ENCODE results near the gene HADHA.

HADHA gene

GRCh38 chr2:26245810-26246209, 1.4 kb upstream of the HADHA start:
- Histone ChIP-seq H3K27ac (ENCODE audit: low read length) (no peak overlapping the region), H3K27me3 (ENCODE audit: control insufficient read depth, insufficient read depth, low read length) (no peaks in the 10 kb centered on the region), H3K4me1 (ENCODE audit: control insufficient read depth, insufficient read depth, low read length) (no peaks in the 10 kb centered on the region), H3K4me3 (ENCODE audit: low read length) (peak overlapping the region; percentile 57; the same call in 1 of the 2 replicates), H3K36me3 (ENCODE audit: control insufficient read depth, insufficient read depth, low read length) (no peaks in the 10 kb centered on the region), H3K9me3 (ENCODE audit: control insufficient read depth, insufficient read depth, low read length) (no peaks in the 10 kb centered on the region)
- no peak for DNase-seq (ENCODE audit: low read depth, low spot score)
- no CpG with 5 or more reads among the region's 3 CpGs for WGBS (ENCODE audit: insufficient coverage, insufficient read length)

DNA sequence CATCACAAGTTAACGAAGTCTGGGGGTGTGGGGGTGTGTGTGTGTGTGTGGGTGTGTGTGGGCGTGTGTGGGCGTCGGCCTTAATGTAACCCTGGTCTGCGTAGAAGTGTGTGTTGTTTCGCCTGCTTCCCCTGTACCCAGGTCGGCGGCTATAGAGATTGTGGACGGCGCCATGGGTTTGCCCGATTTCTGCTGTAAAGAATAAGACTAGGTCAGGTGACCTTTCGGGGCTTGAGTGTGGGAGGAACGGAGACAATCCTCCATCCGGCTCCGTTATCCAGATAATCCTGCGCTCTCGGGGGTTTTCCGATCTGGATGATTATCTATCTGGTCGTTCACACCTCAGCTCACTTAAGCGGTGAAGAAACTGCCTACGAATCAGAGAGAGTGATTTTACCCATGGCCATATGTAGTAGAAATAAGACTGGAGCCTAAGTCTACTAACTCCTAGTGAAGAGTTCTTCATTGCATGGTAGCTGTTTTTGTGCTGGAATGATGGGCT, 850 bp upstream of the HADHA start:
- Histone ChIP-seq H3K36me3 (ENCODE audit: control insufficient read depth, insufficient read depth, low read length) (no peaks in the 10 kb centered on the region), H3K9me3 (ENCODE audit: control insufficient read depth, insufficient read depth, low read length) (no peaks in the 10 kb centered on the region), H3K27ac (ENCODE audit: low read length) (no peak overlapping the region), H3K27me3 (ENCODE audit: control insufficient read depth, insufficient read depth, low read length) (no peaks in the 10 kb centered on the region), H3K4me3 (ENCODE audit: low read length) (peak overlapping the region; percentile 57; the same call in 1 of the 2 replicates), H3K4me1 (ENCODE audit: control insufficient read depth, insufficient read depth, low read length) (no peaks in the 10 kb centered on the region)
- no CpG with 5 or more reads among the region's 21 CpGs for WGBS (ENCODE audit: insufficient coverage, insufficient read length)
- no peak for DNase-seq (ENCODE audit: low read depth, low spot score)

- DNase-seq (ENCODE audit: low read depth, low spot score), result no peak
- H3K9me3 ChIP-seq (ENCODE audit: control insufficient read depth, insufficient read depth, low read length), result no peaks in the 10 kb centered on the region
- no peaks in the 10 kb centered on the region for H3K36me3 ChIP-seq (ENCODE audit: control insufficient read depth, insufficient read depth, low read length)
- H3K27me3 ChIP-seq (ENCODE audit: control insufficient read depth, insufficient read depth, low read length), result no peaks in the 10 kb centered on the region
- no CpG with 5 or more reads among the region's 22 CpGs for WGBS (ENCODE audit: insufficient coverage, insufficient read length)
- no peak overlapping the region for H3K27ac ChIP-seq (ENCODE audit: low read length)
- H3K4me3 ChIP-seq (ENCODE audit: low read length), result peak overlapping the region; percentile 57
- no peaks in the 10 kb centered on the region for H3K4me1 ChIP-seq (ENCODE audit: control insufficient read depth, insufficient read depth, low read length)
Measured at GRCh38 chr2:26243470-26244308, 743 bp downstream of the HADHA start.

- Histone ChIP-seq H3K4me3 (ENCODE audit: low read length) (no peak overlapping the region), H3K36me3 (ENCODE audit: control insufficient read depth, insufficient read depth, low read length) (no peaks in the 10 kb centered on the region), H3K4me1 (ENCODE audit: control insufficient read depth, insufficient read depth, low read length) (no peaks in the 10 kb centered on the region), H3K9me3 (ENCODE audit: control insufficient read depth, insufficient read depth, low read length) (no peaks in the 10 kb centered on the region), H3K27ac (ENCODE audit: low read length) (no peak overlapping the region), H3K27me3 (ENCODE audit: control insufficient read depth, insufficient read depth, low read length) (no peaks in the 10 kb centered on the region)
- WGBS (ENCODE audit: insufficient coverage, insufficient read length), result no CpG with 5 or more reads among the region's 6 CpGs
- no peak for DNase-seq (ENCODE audit: low read depth, low spot score)
Measured at GRCh38 chr2:26241928-26242436, 2.5 kb downstream of the HADHA start.

GRCh38 chr2:26238311-26238958, 6.0 kb downstream of the HADHA start:
- no peaks in the 10 kb centered on the region for H3K4me1 ChIP-seq (ENCODE audit: control insufficient read depth, insufficient read depth, low read length)
- H3K27me3 ChIP-seq (ENCODE audit: control insufficient read depth, insufficient read depth, low read length), result no peaks in the 10 kb centered on the region
- H3K9me3 ChIP-seq (ENCODE audit: control insufficient read depth, insufficient read depth, low read length), result no peaks in the 10 kb centered on the region
- H3K4me3 ChIP-seq (ENCODE audit: low read length), result no peak overlapping the region
- no peak overlapping the region for H3K27ac ChIP-seq (ENCODE audit: low read length)
- WGBS (ENCODE audit: insufficient coverage, insufficient read length), result no CpG with 5 or more reads among the region's 4 CpGs
- no peak for DNase-seq (ENCODE audit: low read depth, low spot score)
- H3K36me3 ChIP-seq (ENCODE audit: control insufficient read depth, insufficient read depth, low read length), result peaks cover 4% of the 10 kb centered on the region; the same call in 1 of the 2 replicates

GRCh38 chr2:26237868-26238267, 6.6 kb downstream of the HADHA start:
- Histone ChIP-seq H3K27me3 (ENCODE audit: control insufficient read depth, insufficient read depth, low read length) (no peaks in the 10 kb centered on the region), H3K4me1 (ENCODE audit: control insufficient read depth, insufficient read depth, low read length) (no peaks in the 10 kb centered on the region), H3K27ac (ENCODE audit: low read length) (no peak overlapping the region), H3K36me3 (ENCODE audit: control insufficient read depth, insufficient read depth, low read length) (peaks cover 5% of the 10 kb centered on the region; the same call in 1 of the 2 replicates), H3K4me3 (ENCODE audit: low read length) (no peak overlapping the region), H3K9me3 (ENCODE audit: control insufficient read depth, insufficient read depth, low read length) (no peaks in the 10 kb centered on the region)
- no peak for DNase-seq (ENCODE audit: low read depth, low spot score)
- no CpG with 5 or more reads among the region's 1 CpG for WGBS (ENCODE audit: insufficient coverage, insufficient read length)

DNA sequence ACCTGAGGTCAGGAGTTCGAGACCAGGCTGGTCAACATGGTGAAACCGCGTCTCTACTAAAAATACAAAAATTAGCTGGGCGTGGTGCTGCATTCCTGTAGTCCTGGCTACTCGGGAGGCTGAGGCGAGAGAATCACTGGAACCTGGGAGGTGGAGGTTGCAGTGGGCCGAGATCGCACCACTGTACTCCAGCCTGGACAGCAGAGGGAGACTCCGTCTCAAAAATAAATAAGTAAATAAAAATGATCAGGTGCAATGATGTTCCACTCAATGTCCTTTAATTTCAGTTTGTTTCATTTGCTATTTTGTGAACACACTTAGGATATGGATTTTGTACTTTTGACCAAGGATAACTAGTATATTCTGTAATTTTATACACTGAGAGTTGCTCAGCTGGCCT, 9.3 kb downstream of the HADHA start:
- Histone ChIP-seq H3K9me3 (ENCODE audit: control insufficient read depth, insufficient read depth, low read length) (no peaks in the 10 kb centered on the region), H3K27ac (ENCODE audit: low read length) (no peak overlapping the region), H3K4me3 (ENCODE audit: low read length) (no peak overlapping the region), H3K27me3 (ENCODE audit: control insufficient read depth, insufficient read depth, low read length) (no peaks in the 10 kb centered on the region), H3K4me1 (ENCODE audit: control insufficient read depth, insufficient read depth, low read length) (no peaks in the 10 kb centered on the region), H3K36me3 (ENCODE audit: control insufficient read depth, insufficient read depth, low read length) (peaks cover 7% of the 10 kb centered on the region; the same call in 1 of the 2 replicates)
- WGBS (ENCODE audit: insufficient coverage, insufficient read length), result no CpG with 5 or more reads among the region's 9 CpGs
- DNase-seq (ENCODE audit: low read depth, low spot score), result no peak

- no CpG with 5 or more reads among the region's 2 CpGs for WGBS (ENCODE audit: insufficient coverage, insufficient read length)
- Histone ChIP-seq H3K4me3 (ENCODE audit: low read length) (no peak overlapping the region), H3K27ac (ENCODE audit: low read length) (no peak overlapping the region), H3K36me3 (ENCODE audit: control insufficient read depth, insufficient read depth, low read length) (peaks cover 15% of the 10 kb centered on the region; the same call in 1 of the 2 replicates), H3K9me3 (ENCODE audit: control insufficient read depth, insufficient read depth, low read length) (no peaks in the 10 kb centered on the region), H3K27me3 (ENCODE audit: control insufficient read depth, insufficient read depth, low read length) (no peaks in the 10 kb centered on the region), H3K4me1 (ENCODE audit: control insufficient read depth, insufficient read depth, low read length) (no peaks in the 10 kb centered on the region)
- no peak for DNase-seq (ENCODE audit: low read depth, low spot score)
Measured at GRCh38 chr2:26230806-26231205, 13.6 kb downstream of the HADHA start.

DNA sequence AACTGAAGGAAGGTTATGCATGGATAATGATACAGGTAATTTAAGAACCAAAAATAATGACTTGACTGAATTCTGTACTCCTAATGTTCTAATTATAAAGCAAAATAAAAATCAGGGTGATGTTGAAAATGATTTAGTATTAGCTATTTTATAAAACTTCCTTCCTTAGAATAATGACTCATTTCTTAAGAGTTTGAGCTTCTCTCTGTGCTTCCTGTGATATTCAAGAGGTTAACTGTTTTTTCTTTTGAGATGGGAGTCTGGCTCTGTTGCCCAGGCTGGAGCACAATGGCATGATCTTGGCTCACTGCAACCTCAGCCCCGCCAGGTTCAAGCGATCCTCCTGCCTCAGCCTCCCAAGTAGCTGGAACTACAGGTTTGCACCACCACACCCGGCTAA, 14.8 kb downstream of the HADHA start:
- DNase-seq (ENCODE audit: low read depth, low spot score), result no peak
- WGBS (ENCODE audit: insufficient coverage, insufficient read length), result no CpG with 5 or more reads among the region's 3 CpGs
- Histone ChIP-seq H3K27ac (ENCODE audit: low read length) (no peak overlapping the region), H3K4me3 (ENCODE audit: low read length) (no peak overlapping the region), H3K36me3 (ENCODE audit: control insufficient read depth, insufficient read depth, low read length) (peaks cover 15% of the 10 kb centered on the region; the same call in 1 of the 2 replicates), H3K9me3 (ENCODE audit: control insufficient read depth, insufficient read depth, low read length) (no peaks in the 10 kb centered on the region), H3K4me1 (ENCODE audit: control insufficient read depth, insufficient read depth, low read length) (no peaks in the 10 kb centered on the region), H3K27me3 (ENCODE audit: control insufficient read depth, insufficient read depth, low read length) (no peaks in the 10 kb centered on the region)

GRCh38 chr2:26224095-26224494, 20.3 kb downstream of the HADHA start:
- H3K9me3 ChIP-seq (ENCODE audit: control insufficient read depth, insufficient read depth, low read length), result no peaks in the 10 kb centered on the region; the same call in 1 of the 2 replicates
- no peaks in the 10 kb centered on the region for H3K4me1 ChIP-seq (ENCODE audit: control insufficient read depth, insufficient read depth, low read length)
- WGBS (ENCODE audit: insufficient coverage, insufficient read length), result no CpG with 5 or more reads among the region's 2 CpGs
- DNase-seq (ENCODE audit: low read depth, low spot score), result no peak
- no peak overlapping the region for H3K27ac ChIP-seq (ENCODE audit: low read length)
- H3K27me3 ChIP-seq (ENCODE audit: control insufficient read depth, insufficient read depth, low read length), result no peaks in the 10 kb centered on the region
- no peak overlapping the region for H3K4me3 ChIP-seq (ENCODE audit: low read length)
- H3K36me3 ChIP-seq (ENCODE audit: control insufficient read depth, insufficient read depth, low read length), result peaks cover 6% of the 10 kb centered on the region; the same call in 1 of the 2 replicates
